Measurements from ENCODE around the gene OFD1.

Gene OFD1, protein sequence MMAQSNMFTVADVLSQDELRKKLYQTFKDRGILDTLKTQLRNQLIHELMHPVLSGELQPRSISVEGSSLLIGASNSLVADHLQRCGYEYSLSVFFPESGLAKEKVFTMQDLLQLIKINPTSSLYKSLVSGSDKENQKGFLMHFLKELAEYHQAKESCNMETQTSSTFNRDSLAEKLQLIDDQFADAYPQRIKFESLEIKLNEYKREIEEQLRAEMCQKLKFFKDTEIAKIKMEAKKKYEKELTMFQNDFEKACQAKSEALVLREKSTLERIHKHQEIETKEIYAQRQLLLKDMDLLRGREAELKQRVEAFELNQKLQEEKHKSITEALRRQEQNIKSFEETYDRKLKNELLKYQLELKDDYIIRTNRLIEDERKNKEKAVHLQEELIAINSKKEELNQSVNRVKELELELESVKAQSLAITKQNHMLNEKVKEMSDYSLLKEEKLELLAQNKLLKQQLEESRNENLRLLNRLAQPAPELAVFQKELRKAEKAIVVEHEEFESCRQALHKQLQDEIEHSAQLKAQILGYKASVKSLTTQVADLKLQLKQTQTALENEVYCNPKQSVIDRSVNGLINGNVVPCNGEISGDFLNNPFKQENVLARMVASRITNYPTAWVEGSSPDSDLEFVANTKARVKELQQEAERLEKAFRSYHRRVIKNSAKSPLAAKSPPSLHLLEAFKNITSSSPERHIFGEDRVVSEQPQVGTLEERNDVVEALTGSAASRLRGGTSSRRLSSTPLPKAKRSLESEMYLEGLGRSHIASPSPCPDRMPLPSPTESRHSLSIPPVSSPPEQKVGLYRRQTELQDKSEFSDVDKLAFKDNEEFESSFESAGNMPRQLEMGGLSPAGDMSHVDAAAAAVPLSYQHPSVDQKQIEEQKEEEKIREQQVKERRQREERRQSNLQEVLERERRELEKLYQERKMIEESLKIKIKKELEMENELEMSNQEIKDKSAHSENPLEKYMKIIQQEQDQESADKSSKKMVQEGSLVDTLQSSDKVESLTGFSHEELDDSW

DNA sequence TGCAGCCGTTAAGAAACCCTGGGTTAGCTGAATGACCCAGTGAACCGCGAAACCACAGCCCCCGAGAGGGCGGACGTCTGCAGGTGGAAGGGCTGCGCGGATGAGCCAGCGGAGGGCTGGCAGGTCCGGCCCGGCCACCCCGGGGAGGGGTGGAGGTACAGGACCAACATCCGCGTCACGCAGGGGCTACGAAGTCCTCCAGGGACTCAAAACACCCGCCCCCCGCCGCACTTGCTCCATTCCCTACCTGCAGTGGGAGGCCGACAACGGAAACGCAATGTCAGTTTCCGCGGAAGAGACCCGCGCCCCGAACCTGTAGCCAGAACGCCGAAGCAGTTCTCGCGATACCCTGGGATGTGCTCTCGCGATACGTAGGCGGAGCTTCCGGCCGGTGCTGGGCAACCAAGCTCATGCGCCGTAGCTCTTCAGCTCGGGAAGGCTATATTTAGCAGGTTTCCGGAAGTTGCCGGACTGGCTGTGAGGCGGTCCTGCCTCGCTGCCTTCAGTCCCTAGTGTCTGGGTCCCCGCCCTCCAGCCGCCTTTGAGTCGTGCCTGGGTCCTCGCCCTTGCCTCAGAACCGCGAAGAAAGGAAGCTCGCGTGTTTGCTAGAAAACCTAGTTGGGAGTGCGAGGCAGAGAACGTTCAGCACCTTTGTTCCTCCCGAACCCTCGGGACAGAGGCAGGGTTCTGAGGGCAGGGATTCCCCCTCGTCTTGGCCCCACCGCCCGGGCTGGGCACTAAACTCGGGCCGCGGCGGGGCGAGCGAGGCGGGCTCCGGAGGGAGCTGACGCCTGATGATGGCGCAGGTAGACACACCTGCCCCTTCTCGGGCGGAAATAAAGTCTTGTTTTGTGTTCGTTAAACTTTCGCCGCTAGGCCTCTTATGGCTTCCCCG lies at the start of gene OFD1, which contains the start of gene TRAPPC2:
OFD1 (plus strand) TSS at position 471 of the 895 bp plus-strand sequence; CDS start at position 795, 324 bp downstream.
TRAPPC2 (minus strand) TSS at position 343 of the 895 bp plus-strand sequence. CDS start 14,657 bp downstream, outside the sequence.
- no peaks in the 10 kb centered on the region for H3K27me3 ChIP-seq
- DNase-seq, result peak; percentile 91 to 94
- H3K4me3 ChIP-seq, result peak within 1 kb of the TSS; percentile 77 to 83
- intact Hi-C loops (cut with DNase I; ENCODE audit: low total_unique reads), result loop anchor here (10.0 kb wide), 1 partner anchor 230 kb away; no protein-coding TSS in a partner anchor
- H3K9me3 ChIP-seq, result no peaks in the 10 kb centered on the region
- H3K36me3 ChIP-seq, result peaks cover 0 to 5% (median 0%) of the 10 kb centered on the region in 3 donors
- TF ChIP-seq, protein P1, sequence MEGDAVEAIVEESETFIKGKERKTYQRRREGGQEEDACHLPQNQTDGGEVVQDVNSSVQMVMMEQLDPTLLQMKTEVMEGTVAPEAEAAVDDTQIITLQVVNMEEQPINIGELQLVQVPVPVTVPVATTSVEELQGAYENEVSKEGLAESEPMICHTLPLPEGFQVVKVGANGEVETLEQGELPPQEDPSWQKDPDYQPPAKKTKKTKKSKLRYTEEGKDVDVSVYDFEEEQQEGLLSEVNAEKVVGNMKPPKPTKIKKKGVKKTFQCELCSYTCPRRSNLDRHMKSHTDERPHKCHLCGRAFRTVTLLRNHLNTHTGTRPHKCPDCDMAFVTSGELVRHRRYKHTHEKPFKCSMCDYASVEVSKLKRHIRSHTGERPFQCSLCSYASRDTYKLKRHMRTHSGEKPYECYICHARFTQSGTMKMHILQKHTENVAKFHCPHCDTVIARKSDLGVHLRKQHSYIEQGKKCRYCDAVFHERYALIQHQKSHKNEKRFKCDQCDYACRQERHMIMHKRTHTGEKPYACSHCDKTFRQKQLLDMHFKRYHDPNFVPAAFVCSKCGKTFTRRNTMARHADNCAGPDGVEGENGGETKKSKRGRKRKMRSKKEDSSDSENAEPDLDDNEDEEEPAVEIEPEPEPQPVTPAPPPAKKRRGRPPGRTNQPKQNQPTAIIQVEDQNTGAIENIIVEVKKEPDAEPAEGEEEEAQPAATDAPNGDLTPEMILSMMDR (IDR thresholded peaks at IDR 0.05), result no peak
- peaks cover 0 to 12% (median 3%) of the 10 kb centered on the region in 4 donors for H3K4me1 ChIP-seq
- H3K27ac ChIP-seq, result peak within 1 kb of the TSS; percentile 86 to 91

DNA sequence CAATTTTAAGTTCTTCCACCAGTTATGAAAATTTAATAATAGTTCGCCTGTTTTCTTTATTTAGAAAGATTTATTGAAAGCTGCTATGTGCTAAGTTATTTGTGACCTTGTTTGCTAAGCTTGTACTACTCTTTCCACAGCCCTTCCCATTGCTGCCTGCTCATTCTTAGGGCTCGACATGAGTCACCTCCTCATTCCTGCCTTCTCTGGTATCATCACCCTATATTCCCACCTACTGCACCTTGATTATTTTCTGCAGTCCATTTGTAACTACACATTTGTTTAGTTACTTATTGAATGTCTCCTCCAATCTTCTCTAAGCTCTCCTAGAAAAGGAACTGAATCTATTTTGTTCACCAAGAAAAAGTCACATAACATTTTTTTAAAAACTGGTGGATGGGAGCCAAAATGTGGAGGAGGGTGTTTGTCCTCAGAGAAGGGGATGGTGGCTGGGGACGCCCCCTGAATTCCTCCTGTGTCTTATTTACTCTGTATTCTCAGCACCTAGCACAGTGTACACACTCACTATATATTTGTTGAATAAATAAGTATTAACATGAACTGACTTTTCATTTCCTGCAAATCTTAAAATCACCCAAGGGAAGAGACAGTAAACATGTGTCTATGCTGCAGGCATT lies 49.3 kb upstream of the OFD1 start:
- Histone ChIP-seq H3K36me3 (no peaks in the 10 kb centered on the region), H3K9me3 (no peaks in the 10 kb centered on the region), H3K4me1 (peaks cover 0 to 2% (median 0%) of the 10 kb centered on the region in 4 donors), H3K27me3 (no peaks in the 10 kb centered on the region), H3K4me3 (no peak overlapping the region), H3K27ac (no peak overlapping the region)
- intact Hi-C loops (cut with DNase I; ENCODE audit: low total_unique reads), result no loop called here
- TF ChIP-seq, protein P1 (IDR thresholded peaks at IDR 0.05), result no peak
- DNase-seq, result no peak

DNA sequence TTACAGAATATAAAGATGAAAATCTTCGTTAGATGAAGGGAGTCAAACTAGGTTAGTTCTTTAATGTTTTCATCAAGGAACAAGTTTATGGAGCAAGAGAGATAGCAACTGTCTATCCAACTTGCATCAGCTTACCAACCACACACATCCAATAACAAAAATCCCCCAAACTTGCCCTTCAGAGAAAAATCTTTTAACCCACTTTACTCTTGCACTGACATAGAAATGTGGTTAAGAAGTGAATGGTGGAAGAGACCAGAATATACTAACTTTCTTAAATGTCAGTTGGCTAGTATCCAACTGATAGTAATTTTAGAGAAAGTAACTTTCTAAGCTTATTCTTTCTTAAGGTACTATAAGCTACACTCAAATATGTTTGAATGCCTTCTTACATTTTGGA lies 47.3 kb upstream of the OFD1 start:
- H3K4me3 ChIP-seq, result no peak overlapping the region
- DNase-seq, result no peak
- H3K9me3 ChIP-seq, result no peaks in the 10 kb centered on the region
- no peak overlapping the region for H3K27ac ChIP-seq
- no peaks in the 10 kb centered on the region for H3K27me3 ChIP-seq
- H3K36me3 ChIP-seq, result no peaks in the 10 kb centered on the region
- intact Hi-C loops (cut with DNase I; ENCODE audit: low total_unique reads), result no loop called here
- TF ChIP-seq, protein P1 (IDR thresholded peaks at IDR 0.05), result no peak
- peaks cover 0 to 18% (median 6%) of the 10 kb centered on the region in 4 donors for H3K4me1 ChIP-seq

DNA sequence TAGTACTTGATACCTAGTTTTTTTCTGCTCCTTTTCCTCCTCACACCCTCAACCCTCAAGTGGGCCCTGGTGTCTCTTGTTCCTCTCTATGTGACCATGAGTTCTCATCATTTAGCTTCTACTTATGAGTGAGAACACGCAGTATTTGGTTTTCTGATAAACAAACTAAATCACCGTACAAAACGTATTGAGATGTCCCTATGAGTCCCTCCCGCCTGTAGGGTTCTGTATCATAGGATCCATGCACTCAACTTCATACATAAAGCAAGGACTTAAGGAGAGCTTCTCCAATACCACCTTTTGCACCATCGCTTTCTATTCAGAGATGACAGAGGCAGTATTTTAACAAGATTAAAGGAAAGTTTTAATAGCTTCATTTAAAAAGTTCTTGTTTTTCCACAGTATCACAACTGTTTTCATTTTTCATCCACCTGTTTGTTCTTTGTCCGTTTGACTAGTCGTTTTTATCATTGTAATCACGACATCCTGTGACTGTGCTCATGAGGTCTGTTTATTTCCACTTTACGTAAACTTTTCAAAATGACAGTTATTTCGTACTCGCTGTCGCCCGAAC lies 46.1 kb upstream of the OFD1 start:
- H3K4me1 ChIP-seq, result peaks cover 0 to 31% (median 8%) of the 10 kb centered on the region in 4 donors
- H3K9me3 ChIP-seq, result no peaks in the 10 kb centered on the region
- TF ChIP-seq, protein P1 (IDR thresholded peaks at IDR 0.05), result no peak
- intact Hi-C loops (cut with DNase I; ENCODE audit: low total_unique reads), result no loop called here
- no peaks in the 10 kb centered on the region for H3K27me3 ChIP-seq
- H3K36me3 ChIP-seq, result no peaks in the 10 kb centered on the region
- peak overlapping the region; percentile 78 to 88 for H3K4me3 ChIP-seq
- no peak for DNase-seq
- peak overlapping the region; percentile 94 to 97 for H3K27ac ChIP-seq

All from tibial artery (tissue), 4 donors.